Measurements from ENCODE around the gene CILP. TPM values are rescaled to one million over a fixed set of nuclear protein-coding genes. Genes with fewer than 3 reads are reported as not detected.

CILP gene
- total RNA-seq, 1 donor from 2014 or later = 129 TPM

DNA sequence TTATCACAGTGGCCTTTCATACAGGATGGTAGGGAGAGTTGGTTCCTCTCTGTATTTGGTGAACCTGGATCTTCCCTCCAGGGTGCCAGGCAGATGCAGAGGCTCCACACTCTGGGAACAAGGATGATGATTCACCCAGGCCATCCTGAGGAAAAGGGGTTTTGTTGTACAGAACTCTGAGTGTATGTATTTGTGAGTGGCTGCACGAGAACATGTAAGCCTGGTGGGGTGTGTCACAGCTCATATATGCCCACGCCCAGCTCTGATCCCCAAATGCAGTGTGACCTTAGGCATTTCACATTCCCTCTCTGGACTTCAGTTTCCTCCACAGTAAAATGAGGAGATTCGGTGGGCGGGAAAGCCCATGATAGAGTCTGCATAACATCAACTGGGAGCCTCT is 11.6 kb upstream of the CILP start:
- H3K9me3 ChIP-seq = no peaks in the 10 kb centered on the region
- intact Hi-C loops (cut with DNase I) = no loop called here
- no peak overlapping the region for H3K27ac ChIP-seq
- no peaks in the 10 kb centered on the region for H3K4me1 ChIP-seq
- TF ChIP-seq POLR2AphosphoS5 (IDR thresholded peaks at IDR 0.05; ENCODE audit: insufficient read depth in 1 of 2, low read depth in 1 of 2) (no peak), POLR2A (IDR thresholded peaks at IDR 0.05) (no peak)
- TF ChIP-seq, protein P1, sequence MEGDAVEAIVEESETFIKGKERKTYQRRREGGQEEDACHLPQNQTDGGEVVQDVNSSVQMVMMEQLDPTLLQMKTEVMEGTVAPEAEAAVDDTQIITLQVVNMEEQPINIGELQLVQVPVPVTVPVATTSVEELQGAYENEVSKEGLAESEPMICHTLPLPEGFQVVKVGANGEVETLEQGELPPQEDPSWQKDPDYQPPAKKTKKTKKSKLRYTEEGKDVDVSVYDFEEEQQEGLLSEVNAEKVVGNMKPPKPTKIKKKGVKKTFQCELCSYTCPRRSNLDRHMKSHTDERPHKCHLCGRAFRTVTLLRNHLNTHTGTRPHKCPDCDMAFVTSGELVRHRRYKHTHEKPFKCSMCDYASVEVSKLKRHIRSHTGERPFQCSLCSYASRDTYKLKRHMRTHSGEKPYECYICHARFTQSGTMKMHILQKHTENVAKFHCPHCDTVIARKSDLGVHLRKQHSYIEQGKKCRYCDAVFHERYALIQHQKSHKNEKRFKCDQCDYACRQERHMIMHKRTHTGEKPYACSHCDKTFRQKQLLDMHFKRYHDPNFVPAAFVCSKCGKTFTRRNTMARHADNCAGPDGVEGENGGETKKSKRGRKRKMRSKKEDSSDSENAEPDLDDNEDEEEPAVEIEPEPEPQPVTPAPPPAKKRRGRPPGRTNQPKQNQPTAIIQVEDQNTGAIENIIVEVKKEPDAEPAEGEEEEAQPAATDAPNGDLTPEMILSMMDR (IDR thresholded peaks at IDR 0.05) = no peak
- H3K36me3 ChIP-seq = no peaks in the 10 kb centered on the region
- H3K4me3 ChIP-seq = no peak overlapping the region
- H3K27me3 ChIP-seq = no peaks in the 10 kb centered on the region
- no peak for DNase-seq (ENCODE audit: extremely low spot score in 2 of 2)

DNA sequence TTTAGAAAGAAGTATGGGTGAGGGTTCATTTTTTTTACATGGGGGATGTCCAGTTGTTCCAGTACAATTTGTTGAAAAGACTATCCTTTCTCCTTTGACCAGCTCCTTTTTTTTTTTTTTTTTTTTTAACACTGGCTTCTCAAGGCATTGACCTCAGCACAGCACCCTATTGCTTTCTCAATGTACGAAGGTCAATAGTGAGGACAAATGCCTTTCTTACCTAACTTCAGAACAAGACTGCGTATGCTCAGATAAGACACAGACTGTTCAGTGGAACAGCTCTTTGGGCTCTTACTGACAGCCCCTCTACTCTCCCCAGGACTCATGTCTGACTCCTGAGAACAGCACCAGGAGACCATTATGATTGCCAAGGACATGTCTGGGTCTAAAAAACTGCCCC is 10.4 kb upstream of the CILP start:
- intact Hi-C loops (cut with DNase I) = no loop called here
- H3K27ac ChIP-seq = no peak overlapping the region
- no peak overlapping the region for H3K4me3 ChIP-seq
- no peaks in the 10 kb centered on the region for H3K36me3 ChIP-seq
- no peaks in the 10 kb centered on the region for H3K9me3 ChIP-seq
- TF ChIP-seq, protein P1 (IDR thresholded peaks at IDR 0.05) = no peak
- no peak for TF ChIP-seq POLR2A (IDR thresholded peaks at IDR 0.05)
- TF ChIP-seq POLR2AphosphoS5 (IDR thresholded peaks at IDR 0.05; ENCODE audit: insufficient read depth in 1 of 2, low read depth in 1 of 2) = no peak
- DNase-seq (ENCODE audit: extremely low spot score in 2 of 2) = no peak
- no peaks in the 10 kb centered on the region for H3K27me3 ChIP-seq
- no peaks in the 10 kb centered on the region for H3K4me1 ChIP-seq

DNA sequence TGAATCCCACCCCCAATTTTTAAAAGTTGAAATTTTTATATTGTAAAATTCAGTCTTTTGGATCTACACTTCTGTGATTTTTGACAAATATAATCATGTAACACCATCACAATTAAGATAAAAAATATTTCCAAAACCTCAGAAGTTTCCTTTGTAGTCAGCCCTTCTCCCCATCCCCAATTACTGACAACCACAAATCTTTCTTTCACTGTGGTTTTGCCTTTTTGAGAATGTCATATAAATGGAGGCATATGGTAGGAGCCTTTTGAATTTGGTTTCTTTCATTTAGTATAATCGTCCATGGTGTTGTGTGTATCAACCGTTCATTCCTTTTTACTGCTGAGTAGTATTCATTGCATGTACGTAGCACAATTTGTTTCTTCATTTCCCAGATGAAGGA is 7.9 kb upstream of the CILP start:
- Histone ChIP-seq H3K27me3 (no peaks in the 10 kb centered on the region), H3K4me3 (no peak overlapping the region), H3K9me3 (no peaks in the 10 kb centered on the region), H3K27ac (no peak overlapping the region), H3K4me1 (no peaks in the 10 kb centered on the region), H3K36me3 (no peaks in the 10 kb centered on the region)
- no peak for DNase-seq (ENCODE audit: extremely low spot score in 2 of 2)
- TF ChIP-seq, protein P1 (IDR thresholded peaks at IDR 0.05) = no peak
- TF ChIP-seq POLR2A (IDR thresholded peaks at IDR 0.05) (no peak), POLR2AphosphoS5 (IDR thresholded peaks at IDR 0.05; ENCODE audit: insufficient read depth in 1 of 2, low read depth in 1 of 2) (no peak)
- intact Hi-C loops (cut with DNase I) = no loop called here

DNA sequence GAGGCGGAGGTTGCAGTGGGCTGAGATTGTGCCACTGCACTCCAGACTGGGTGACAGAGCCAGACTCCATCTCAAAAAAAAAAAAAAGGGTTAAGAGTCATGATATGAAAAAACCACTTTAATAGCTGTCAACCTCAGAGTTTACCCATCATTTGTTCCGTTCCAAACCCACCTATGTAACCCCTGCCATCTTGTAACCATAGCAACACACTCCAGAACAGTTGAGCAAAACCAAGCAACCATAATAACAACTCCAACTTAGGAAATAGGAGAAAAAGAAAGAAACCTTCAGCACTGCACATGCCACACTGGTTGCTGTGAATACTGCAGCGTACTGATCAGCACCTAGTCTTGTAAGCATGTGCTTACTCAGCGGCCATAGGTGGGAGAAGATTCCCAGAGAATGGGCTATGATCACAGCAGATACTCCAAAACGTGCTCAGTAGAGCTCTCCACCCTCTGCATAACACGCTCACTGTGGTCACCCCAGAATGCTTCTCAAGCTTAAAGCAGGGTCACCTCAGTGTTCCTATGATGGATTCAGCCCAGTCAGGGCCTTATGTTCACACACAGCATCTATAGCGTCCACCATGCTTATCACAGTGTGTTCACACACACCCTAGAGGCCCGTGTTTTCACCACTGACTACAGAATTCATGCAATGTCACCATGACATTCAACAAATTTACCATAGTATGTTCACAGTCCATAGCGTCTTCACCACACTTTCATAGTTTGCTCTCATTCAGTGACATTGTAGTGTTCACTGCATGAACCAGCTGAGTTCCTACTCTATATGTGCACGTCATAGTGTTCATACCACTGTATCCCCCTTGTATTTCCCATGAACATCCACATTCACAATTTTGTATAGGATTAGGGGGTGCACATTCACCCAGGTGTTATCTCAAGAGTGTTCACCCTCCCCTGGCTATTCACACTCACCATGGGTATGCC is 6.5 kb upstream of the CILP start:
- H3K27ac ChIP-seq = no peak overlapping the region
- no peaks in the 10 kb centered on the region for H3K36me3 ChIP-seq
- no peaks in the 10 kb centered on the region for H3K9me3 ChIP-seq
- TF ChIP-seq, protein P1 (IDR thresholded peaks at IDR 0.05) = no peak
- TF ChIP-seq POLR2AphosphoS5 (IDR thresholded peaks at IDR 0.05; ENCODE audit: insufficient read depth in 1 of 2, low read depth in 1 of 2) (no peak), POLR2A (IDR thresholded peaks at IDR 0.05) (no peak)
- DNase-seq (ENCODE audit: extremely low spot score in 2 of 2) = no peak
- intact Hi-C loops (cut with DNase I) = no loop called here
- no peak overlapping the region for H3K4me3 ChIP-seq
- no peaks in the 10 kb centered on the region for H3K27me3 ChIP-seq
- H3K4me1 ChIP-seq = no peaks in the 10 kb centered on the region

- intact Hi-C loops (cut with DNase I) = no loop called here
- Histone ChIP-seq H3K9me3 (no peaks in the 10 kb centered on the region), H3K27ac (no peak overlapping the region), H3K4me1 (peaks cover 23% of the 10 kb centered on the region), H3K36me3 (no peaks in the 10 kb centered on the region), H3K27me3 (no peaks in the 10 kb centered on the region), H3K4me3 (no peak overlapping the region)
- no peak for DNase-seq (ENCODE audit: extremely low spot score in 2 of 2)
- TF ChIP-seq, protein P1 (IDR thresholded peaks at IDR 0.05) = no peak
- TF ChIP-seq POLR2A (IDR thresholded peaks at IDR 0.05) = no peak
Observed at GRCh38 chr15:65215496-65215895, 4.2 kb upstream of the CILP start.

Data from vagina (tissue), 2 donors.